ENCODE measurements around the gene TSPAN18. TPM values are rescaled to one million over a fixed set of nuclear protein-coding genes. Genes with fewer than 3 reads are reported as not detected.

The TSPAN18 gene
- total RNA-seq, 6 donors from 2014 or later = 8.2 to 48.6 (median 17.5) TPM

GRCh38 chr11:44727114-44727372 lies 281 bp downstream of the TSPAN18 start:
- peak overlapping the region; percentile 50 to 84 (median 78) for H3K27ac ChIP-seq
- no peaks in the 10 kb centered on the region for H3K9me3 ChIP-seq
- peak overlapping the region; percentile 44 to 82 (median 58) for H3K4me3 ChIP-seq
- peaks cover 22 to 38% (median 33%) of the 10 kb centered on the region in 4 donors for H3K4me1 ChIP-seq
- H3K36me3 ChIP-seq = no peaks in the 10 kb centered on the region
- no CpG with 5 or more reads among the region's 45 CpGs for WGBS, 2 donors
- ATAC-seq (ENCODE audit: low FRiP score in 2 of 2) = no peak
- DNase-seq = no peak
- H3K27me3 ChIP-seq = peaks cover 0 to 27% (median 6%) of the 10 kb centered on the region in 4 donors
- TF ChIP-seq EP300 (IDR thresholded peaks at IDR 0.05) = no peak
- no peak for TF ChIP-seq POLR2AphosphoS5 (IDR thresholded peaks at IDR 0.05)
- no peak for TF ChIP-seq POLR2A (IDR thresholded peaks at IDR 0.05)

GRCh38 chr11:44727373-44728287 lies 868 bp downstream of the TSPAN18 start:
- peak overlapping the region; percentile 50 to 84 (median 78) for H3K27ac ChIP-seq
- peak; percentile 76 to 96 for DNase-seq
- peaks cover 22 to 38% (median 33%) of the 10 kb centered on the region in 4 donors for H3K4me1 ChIP-seq
- peak overlapping the region; percentile 44 to 82 (median 58) for H3K4me3 ChIP-seq
- peaks cover 0 to 27% (median 6%) of the 10 kb centered on the region in 4 donors for H3K27me3 ChIP-seq
- TF ChIP-seq CTCF (IDR thresholded peaks at IDR 0.05) = peak; percentile 88 to 95 (median 92)
- no peak for TF ChIP-seq EP300 (IDR thresholded peaks at IDR 0.05)
- H3K9me3 ChIP-seq = no peaks in the 10 kb centered on the region
- ATAC-seq (ENCODE audit: low FRiP score in 2 of 2) = peak; percentile 83 to 92
- no peaks in the 10 kb centered on the region for H3K36me3 ChIP-seq
- 0 to 1% methylated on average over 9 to 42 of the region's 70 CpGs for WGBS, 2 donors

DNA sequence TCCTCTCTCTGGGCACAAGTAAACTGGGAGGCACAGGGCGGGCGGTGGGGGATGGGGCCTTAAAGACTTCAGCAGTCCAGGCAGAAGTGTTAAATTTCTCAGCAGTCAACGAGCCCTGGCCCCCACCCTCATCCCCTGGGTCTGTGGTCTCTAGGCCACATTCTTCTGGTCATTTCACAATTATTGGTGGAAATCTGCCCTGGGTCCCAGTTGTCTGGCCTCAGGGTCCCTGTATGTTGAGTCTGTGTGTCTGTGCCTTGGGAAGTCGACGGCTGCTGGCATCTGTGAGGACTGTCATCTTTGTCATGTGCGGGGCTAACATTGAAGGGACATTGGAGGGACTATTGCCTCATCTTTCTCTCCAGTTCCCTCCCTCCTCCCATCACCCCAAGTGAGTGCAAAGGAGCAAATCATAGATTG lies 1.7 kb downstream of the TSPAN18 start:
- H3K27me3 ChIP-seq = peaks cover 0 to 27% (median 6%) of the 10 kb centered on the region in 4 donors
- TF ChIP-seq CTCF (IDR thresholded peaks at IDR 0.05) (no peak), EP300 (IDR thresholded peaks at IDR 0.05) (no peak), POLR2A (IDR thresholded peaks at IDR 0.05) (no peak), POLR2AphosphoS5 (IDR thresholded peaks at IDR 0.05) (no peak)
- H3K27ac ChIP-seq = peak overlapping the region in 2 of 4 donors; percentile 80 to 84
- ATAC-seq (ENCODE audit: low FRiP score in 2 of 2) (no peak), DNase-seq (no peak)
- peak overlapping the region in 3 of 4 donors; percentile 47 to 82 (median 68) for H3K4me3 ChIP-seq
- H3K36me3 ChIP-seq = no peaks in the 10 kb centered on the region
- WGBS, 2 donors = 58 to 65% methylated on average over 6 of the region's 6 CpGs
- H3K9me3 ChIP-seq = no peaks in the 10 kb centered on the region
- peaks cover 22 to 38% (median 33%) of the 10 kb centered on the region in 4 donors for H3K4me1 ChIP-seq

- Histone ChIP-seq H3K36me3 (no peaks in the 10 kb centered on the region), H3K27ac (peak overlapping the region in 3 of 4 donors; percentile 6 to 70 (median 38)), H3K9me3 (no peaks in the 10 kb centered on the region), H3K4me1 (peaks cover 22 to 38% (median 33%) of the 10 kb centered on the region in 4 donors), H3K4me3 (peak overlapping the region in 1 of 4 donors; percentile 82), H3K27me3 (peaks cover 0 to 27% (median 6%) of the 10 kb centered on the region in 4 donors)
- ATAC-seq (ENCODE audit: low FRiP score in 2 of 2) = no peak
- no peak for TF ChIP-seq POLR2AphosphoS5 (IDR thresholded peaks at IDR 0.05)
- TF ChIP-seq POLR2A (IDR thresholded peaks at IDR 0.05) = no peak
- no peak for TF ChIP-seq EP300 (IDR thresholded peaks at IDR 0.05)
- TF ChIP-seq CTCF (IDR thresholded peaks at IDR 0.05) = no peak
- no peak for DNase-seq
- WGBS, 2 donors = 41 to 67% methylated on average over 2 of the region's 2 CpGs
Measured at GRCh38 chr11:44729063-44729462, 2.3 kb downstream of the TSPAN18 start.

GRCh38 chr11:44729713-44730112 lies 3.0 kb downstream of the TSPAN18 start:
- H3K36me3 ChIP-seq = no peaks in the 10 kb centered on the region
- peaks cover 22 to 37% (median 33%) of the 10 kb centered on the region in 4 donors for H3K4me1 ChIP-seq
- DNase-seq (no peak), ATAC-seq (ENCODE audit: low FRiP score in 2 of 2) (no peak)
- peak overlapping the region; percentile 6 to 70 (median 30) for H3K27ac ChIP-seq
- no peak for TF ChIP-seq EP300 (IDR thresholded peaks at IDR 0.05)
- no peak for TF ChIP-seq CTCF (IDR thresholded peaks at IDR 0.05)
- TF ChIP-seq POLR2A (IDR thresholded peaks at IDR 0.05) = no peak
- no peak for TF ChIP-seq POLR2AphosphoS5 (IDR thresholded peaks at IDR 0.05)
- no peaks in the 10 kb centered on the region for H3K9me3 ChIP-seq
- no peak overlapping the region for H3K4me3 ChIP-seq
- 62 to 73% methylated on average over 3 of the region's 3 CpGs for WGBS, 2 donors
- peaks cover 0 to 27% (median 6%) of the 10 kb centered on the region in 4 donors for H3K27me3 ChIP-seq
